Astrocyte (in vitro differentiated cells and primary cell): ENCODE results near the gene PMEL. TPM values are rescaled to one million over a fixed set of nuclear protein-coding genes. Genes with fewer than 3 reads are reported as not detected.
A peak's percentile ranks its signal among the peaks of the same experiment; 100 is the strongest.

Experiments
- DNase-seq: peaks from one replicate; pipeline ENCODE4 v3.0.0-alpha.2; 2010; ENCODE audit warnings: low read depth
- FAIRE-seq: peaks from 2 replicates; lab custom pipeline; 2011; peaks lifted over from hg19 to GRCh38; lab: Jason Lieb, UNC
- H2AFZ ChIP-seq: 2 replicates; pipeline ENCODE4 v1.6.0; 2012; ENCODE audit warnings: low read depth, low read length, inconsistent platforms
- H3K27ac ChIP-seq: 2 replicates; pipeline ENCODE4 v1.5.1; 2011; ENCODE audit warnings: low read depth, low read length, inconsistent platforms
- H3K27me3 ChIP-seq: 2 replicates; pipeline ENCODE4 v1.6.0; 2011; ENCODE audit warnings: low read length, inconsistent platforms; ENCODE audit not compliant: insufficient read depth
- H3K36me3 ChIP-seq: 2 replicates; pipeline ENCODE4 v1.5.1; 2011; ENCODE audit warnings: low read length, inconsistent platforms; ENCODE audit not compliant: insufficient read depth
- H3K4me1 ChIP-seq: 2 replicates; pipeline ENCODE4 v1.5.1; 2011; ENCODE audit warnings: low read length, inconsistent platforms; ENCODE audit not compliant: insufficient read depth
- H3K4me2 ChIP-seq: 2 replicates; pipeline ENCODE4 v1.6.0; 2012; ENCODE audit warnings: low read length, inconsistent platforms
- H3K4me3 ChIP-seq: 2 replicates; pipeline ENCODE4 v1.5.1; 2011; ENCODE audit warnings: low read depth, mild to moderate bottlenecking, low read length, inconsistent platforms; ENCODE audit not compliant: insufficient read depth
- H3K79me2 ChIP-seq: 2 replicates; pipeline ENCODE4 v1.6.0; 2012; ENCODE audit warnings: mild to moderate bottlenecking, low read length, inconsistent platforms; ENCODE audit not compliant: insufficient read depth
- H3K9ac ChIP-seq: 2 replicates; pipeline ENCODE4 v1.6.0; 2012; ENCODE audit warnings: mild to moderate bottlenecking, low read length, inconsistent platforms
- H3K9me3 ChIP-seq: 2 replicates; pipeline ENCODE4 v1.5.1; 2012; ENCODE audit warnings: low read depth, mild to moderate bottlenecking, low read length, inconsistent platforms; ENCODE audit not compliant: insufficient read depth
- H4K20me1 ChIP-seq: 2 replicates; pipeline ENCODE4 v1.6.0; 2012; ENCODE audit warnings: low read length, inconsistent platforms; ENCODE audit not compliant: insufficient read depth
- H3K27ac Mint-ChIP-seq: one replicate; pipeline ENCODE4 v1.8.0; 2021; ENCODE audit warnings: mild to moderate bottlenecking, mixed read lengths; ENCODE audit not compliant: unreplicated experiment
- H3K27me3 Mint-ChIP-seq: one replicate; pipeline ENCODE4 v1.8.0; 2021; ENCODE audit warnings: low read depth, mixed read lengths; ENCODE audit not compliant: unreplicated experiment
- H3K36me3 Mint-ChIP-seq: one replicate; pipeline ENCODE4 v1.8.0; 2021; ENCODE audit warnings: low read depth, mixed read lengths; ENCODE audit not compliant: unreplicated experiment
- H3K4me1 Mint-ChIP-seq: one replicate; pipeline ENCODE4 v1.8.0; 2021; ENCODE audit warnings: low read depth, mixed read lengths; ENCODE audit not compliant: unreplicated experiment
- H3K4me3 Mint-ChIP-seq: one replicate; pipeline ENCODE4 v1.8.0; 2021; ENCODE audit warnings: mild to moderate bottlenecking, moderate library complexity, mixed read lengths; ENCODE audit not compliant: unreplicated experiment
- H3K9me3 Mint-ChIP-seq: one replicate; pipeline ENCODE4 v1.8.0; 2021; ENCODE audit warnings: mild to moderate bottlenecking, mixed read lengths; ENCODE audit not compliant: unreplicated experiment
- CTCF ChIP-seq: IDR thresholded peaks from 2 replicates; pipeline ENCODE4 v1.5.1; 2011; ENCODE audit warnings: low read depth, mild to moderate bottlenecking, inconsistent platforms, low read length, moderate library complexity; ENCODE audit not compliant: insufficient read depth
- EZH2 ChIP-seq: IDR thresholded peaks from 2 replicates; pipeline ENCODE4 v1.6.1; 2012; ENCODE audit warnings: mild to moderate bottlenecking, low read length, inconsistent platforms; ENCODE audit not compliant: insufficient read depth
- total RNA-seq: library from RNA; stranded (reverse); gene quantifications from 2 replicates; pipeline ENCODE4 v1.2.1, GENCODE V29; 2021

PMEL gene
- total RNA-seq, 1 donor from 2014 or later: 13.8 TPM

GRCh38 chr12:55955800-55956508 is 9.9 kb downstream of the PMEL start:
- H3K9ac ChIP-seq: no peak overlapping the region
- no peak for FAIRE-seq
- no peaks in the 10 kb centered on the region for H3K27me3 ChIP-seq
- Mint-ChIP-seq H3K4me1 (peaks cover 8% of the 10 kb centered on the region), H3K4me3 (peak overlapping the region; percentile 52), H3K27ac (peak overlapping the region; percentile 8), H3K36me3 (peaks cover 22% of the 10 kb centered on the region), H3K27me3 (peaks cover 3% of the 10 kb centered on the region), H3K9me3 (peaks cover 2% of the 10 kb centered on the region)
- peak; percentile 62 for DNase-seq
- peak overlapping the region; percentile 6 for H3K4me2 ChIP-seq
- H3K4me1 ChIP-seq: peaks cover 9% of the 10 kb centered on the region
- H3K79me2 ChIP-seq: no peaks in the 10 kb centered on the region
- H3K36me3 ChIP-seq: peaks cover 10% of the 10 kb centered on the region
- no peaks in the 10 kb centered on the region for H4K20me1 ChIP-seq
- H3K27ac ChIP-seq: no peak overlapping the region
- H3K9me3 ChIP-seq: no peaks in the 10 kb centered on the region
- TF ChIP-seq CTCF (peak; percentile 41), EZH2 (no peak)
- H2AFZ ChIP-seq: no peak overlapping the region
- H3K4me3 ChIP-seq: no peak overlapping the region

DNA sequence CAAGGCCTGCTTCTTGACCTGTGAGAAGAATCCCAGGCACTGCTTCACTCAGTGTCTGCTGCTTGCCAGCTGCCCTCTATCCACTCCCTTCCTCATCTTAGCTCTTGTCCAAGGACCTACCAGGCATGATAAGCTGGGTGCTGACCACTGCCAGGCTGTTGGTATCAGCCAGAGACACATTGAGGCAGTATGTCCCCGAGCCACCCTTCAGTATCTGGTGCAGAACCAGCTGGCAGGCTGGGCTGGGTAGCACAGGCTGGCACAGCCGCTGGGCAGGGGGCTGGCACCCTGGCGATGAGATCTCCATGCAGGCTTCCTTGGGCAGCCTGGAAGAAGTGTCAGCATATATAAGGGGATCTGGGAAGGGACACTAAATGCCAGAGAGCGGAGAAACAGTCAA is 10.5 kb downstream of the PMEL start:
- no peaks in the 10 kb centered on the region for H3K79me2 ChIP-seq
- H3K4me3 Mint-ChIP-seq: peak overlapping the region; percentile 3
- peaks cover 2% of the 10 kb centered on the region for H3K9me3 Mint-ChIP-seq
- H3K9ac ChIP-seq: no peak overlapping the region
- H3K9me3 ChIP-seq: no peaks in the 10 kb centered on the region
- no peak overlapping the region for H2AFZ ChIP-seq
- peaks cover 3% of the 10 kb centered on the region for H3K27me3 Mint-ChIP-seq
- H3K4me1 Mint-ChIP-seq: peaks cover 8% of the 10 kb centered on the region
- no peak overlapping the region for H3K27ac Mint-ChIP-seq
- H3K27ac ChIP-seq: no peak overlapping the region
- TF ChIP-seq CTCF (no peak), EZH2 (no peak)
- no peak for FAIRE-seq
- H3K4me3 ChIP-seq: no peak overlapping the region
- DNase-seq: no peak
- no peak overlapping the region for H3K4me2 ChIP-seq
- peaks cover 9% of the 10 kb centered on the region for H3K4me1 ChIP-seq
- peaks cover 22% of the 10 kb centered on the region for H3K36me3 Mint-ChIP-seq
- H4K20me1 ChIP-seq: no peaks in the 10 kb centered on the region
- H3K27me3 ChIP-seq: no peaks in the 10 kb centered on the region
- peaks cover 10% of the 10 kb centered on the region for H3K36me3 ChIP-seq

GRCh38 chr12:55946553-55946952 is 19.3 kb downstream of the PMEL start:
- H3K27me3 ChIP-seq: no peaks in the 10 kb centered on the region
- Mint-ChIP-seq H3K27ac (no peak overlapping the region), H3K27me3 (no peaks in the 10 kb centered on the region), H3K4me3 (no peak overlapping the region), H3K36me3 (peaks cover 23% of the 10 kb centered on the region), H3K9me3 (no peaks in the 10 kb centered on the region), H3K4me1 (peaks cover 2% of the 10 kb centered on the region)
- no peaks in the 10 kb centered on the region for H3K79me2 ChIP-seq
- no peak overlapping the region for H3K4me2 ChIP-seq
- H3K9me3 ChIP-seq: no peaks in the 10 kb centered on the region
- no peak for FAIRE-seq
- H3K36me3 ChIP-seq: peaks cover 17% of the 10 kb centered on the region
- no peak overlapping the region for H2AFZ ChIP-seq
- no peak overlapping the region for H3K4me3 ChIP-seq
- H4K20me1 ChIP-seq: no peaks in the 10 kb centered on the region
- TF ChIP-seq CTCF (no peak), EZH2 (no peak)
- no peaks in the 10 kb centered on the region for H3K4me1 ChIP-seq
- H3K27ac ChIP-seq: no peak overlapping the region
- no peak overlapping the region for H3K9ac ChIP-seq
- no peak for DNase-seq
